ENCODE measurements around the gene CSNK2B.

CSNK2B gene

DNA sequence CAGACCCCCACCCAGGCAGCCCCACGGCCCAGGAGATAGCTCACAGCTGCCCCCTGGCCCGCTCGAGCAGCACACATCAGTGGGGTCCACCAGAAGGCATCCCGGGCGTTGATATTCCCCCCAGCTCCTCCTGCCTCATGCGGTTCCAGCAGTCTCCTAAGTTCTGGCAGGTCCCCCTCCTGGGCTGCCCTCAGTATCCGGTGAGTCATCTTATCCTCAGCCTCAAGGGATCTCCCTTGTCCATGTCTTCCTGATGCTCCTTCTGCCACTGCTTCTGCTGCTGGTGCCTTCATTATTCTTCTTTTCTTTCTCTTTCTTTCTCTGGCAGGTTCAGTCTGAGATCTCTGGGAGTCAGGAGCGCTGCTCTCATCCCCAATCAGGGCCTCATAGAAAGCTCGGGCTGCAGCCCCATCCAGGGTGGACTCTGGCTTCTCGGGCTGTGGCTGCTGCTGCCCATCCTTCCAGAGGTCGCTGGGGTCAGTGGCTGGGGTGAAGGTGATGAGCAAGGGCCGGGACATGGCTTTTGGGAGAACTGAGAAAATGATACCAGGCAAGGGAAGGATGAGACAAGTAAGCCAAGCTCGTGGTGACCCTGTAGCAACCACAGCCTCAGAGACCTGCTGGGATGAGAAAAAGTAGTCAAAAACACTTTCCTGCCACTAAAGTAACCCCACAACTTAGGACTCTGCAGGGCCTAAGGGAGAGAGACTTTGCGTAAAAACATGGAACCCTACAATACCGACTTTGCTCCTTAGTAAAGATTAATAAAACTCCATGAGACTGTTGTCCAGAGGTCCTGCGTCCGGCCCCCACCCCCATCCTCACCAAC is 1.7 kb upstream of the CSNK2B start:
- DNase-seq (ENCODE audit: low spot score): no peak
- TF ChIP-seq, protein P1, sequence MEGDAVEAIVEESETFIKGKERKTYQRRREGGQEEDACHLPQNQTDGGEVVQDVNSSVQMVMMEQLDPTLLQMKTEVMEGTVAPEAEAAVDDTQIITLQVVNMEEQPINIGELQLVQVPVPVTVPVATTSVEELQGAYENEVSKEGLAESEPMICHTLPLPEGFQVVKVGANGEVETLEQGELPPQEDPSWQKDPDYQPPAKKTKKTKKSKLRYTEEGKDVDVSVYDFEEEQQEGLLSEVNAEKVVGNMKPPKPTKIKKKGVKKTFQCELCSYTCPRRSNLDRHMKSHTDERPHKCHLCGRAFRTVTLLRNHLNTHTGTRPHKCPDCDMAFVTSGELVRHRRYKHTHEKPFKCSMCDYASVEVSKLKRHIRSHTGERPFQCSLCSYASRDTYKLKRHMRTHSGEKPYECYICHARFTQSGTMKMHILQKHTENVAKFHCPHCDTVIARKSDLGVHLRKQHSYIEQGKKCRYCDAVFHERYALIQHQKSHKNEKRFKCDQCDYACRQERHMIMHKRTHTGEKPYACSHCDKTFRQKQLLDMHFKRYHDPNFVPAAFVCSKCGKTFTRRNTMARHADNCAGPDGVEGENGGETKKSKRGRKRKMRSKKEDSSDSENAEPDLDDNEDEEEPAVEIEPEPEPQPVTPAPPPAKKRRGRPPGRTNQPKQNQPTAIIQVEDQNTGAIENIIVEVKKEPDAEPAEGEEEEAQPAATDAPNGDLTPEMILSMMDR (IDR thresholded peaks at IDR 0.05; ENCODE audit: extremely low read depth, missing control alignments): peak; percentile 15

DNA sequence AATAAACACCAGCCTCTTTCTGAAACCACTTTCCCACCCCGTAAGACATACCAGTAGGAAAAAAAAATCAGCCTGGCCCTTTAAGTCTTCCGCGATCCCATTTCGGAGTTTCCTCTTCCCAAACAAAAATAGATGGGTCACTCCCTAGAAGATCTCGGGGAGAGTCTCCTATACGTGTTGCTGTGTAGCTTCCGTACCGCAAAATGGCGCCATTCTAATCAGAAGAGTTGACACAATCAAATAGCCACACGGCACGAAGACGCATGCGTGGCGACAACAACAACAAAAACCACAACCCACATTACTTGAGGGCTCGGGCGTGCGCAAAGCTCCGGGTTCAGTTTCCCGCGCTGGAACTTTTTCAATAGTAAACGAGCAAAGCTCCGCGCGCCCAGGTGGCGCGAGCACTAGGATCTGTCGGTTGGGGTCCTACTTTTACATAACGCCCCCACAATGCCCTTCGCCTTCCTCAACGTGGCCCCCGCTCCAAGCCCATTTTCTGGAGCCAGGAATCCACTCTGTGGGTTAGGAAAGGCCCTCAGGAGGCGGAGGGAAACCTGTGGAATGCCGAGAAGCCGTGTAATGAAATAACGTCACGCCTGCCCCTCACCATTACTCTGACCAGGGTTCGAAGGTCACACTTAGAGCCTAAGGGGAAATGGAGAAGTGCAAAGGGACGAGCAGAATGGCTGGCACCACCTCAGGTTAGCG is 935 bp upstream of the CSNK2B start, which contains the start of gene GPANK1:
GPANK1 (minus strand) TSS at position 208 of the 711 bp plus-strand sequence. CDS start 519 bp downstream, outside the sequence.
- TF ChIP-seq, protein P1 (IDR thresholded peaks at IDR 0.05; ENCODE audit: extremely low read depth, missing control alignments): no peak
- peak; percentile 83 for DNase-seq (ENCODE audit: low spot score)

DNA sequence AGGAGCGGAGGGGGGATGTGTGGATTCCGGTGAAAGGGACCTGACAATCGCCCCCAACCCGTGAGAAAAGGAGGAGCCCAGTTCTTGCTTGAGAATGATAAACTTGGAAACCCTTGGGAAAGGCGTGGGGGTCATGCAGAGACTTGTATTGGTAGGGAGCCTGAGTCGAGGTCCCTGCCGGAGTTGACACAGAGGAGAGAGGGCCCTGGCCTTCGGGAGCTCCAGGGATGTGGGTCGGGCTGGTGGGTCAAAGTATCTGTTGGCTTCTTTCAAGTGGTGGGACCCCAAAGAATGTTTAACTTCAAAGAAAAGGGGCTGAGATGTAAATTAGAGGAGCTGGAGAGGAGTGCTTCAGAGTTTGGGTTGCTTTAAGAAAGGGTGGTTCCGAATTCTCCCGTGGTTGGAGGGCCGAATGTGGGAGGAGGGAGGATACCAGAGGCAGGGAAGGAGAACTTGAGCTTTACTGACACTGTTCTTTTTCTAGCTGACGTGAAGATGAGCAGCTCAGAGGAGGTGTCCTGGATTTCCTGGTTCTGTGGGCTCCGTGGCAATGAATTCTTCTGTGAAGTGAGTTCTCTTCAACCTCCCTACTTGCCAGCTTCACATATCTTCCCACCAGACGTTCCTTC is 571 bp downstream of the CSNK2B start:
- TF ChIP-seq, protein P1 (IDR thresholded peaks at IDR 0.05; ENCODE audit: extremely low read depth, missing control alignments): no peak
- no peak for DNase-seq (ENCODE audit: low spot score)

DNA sequence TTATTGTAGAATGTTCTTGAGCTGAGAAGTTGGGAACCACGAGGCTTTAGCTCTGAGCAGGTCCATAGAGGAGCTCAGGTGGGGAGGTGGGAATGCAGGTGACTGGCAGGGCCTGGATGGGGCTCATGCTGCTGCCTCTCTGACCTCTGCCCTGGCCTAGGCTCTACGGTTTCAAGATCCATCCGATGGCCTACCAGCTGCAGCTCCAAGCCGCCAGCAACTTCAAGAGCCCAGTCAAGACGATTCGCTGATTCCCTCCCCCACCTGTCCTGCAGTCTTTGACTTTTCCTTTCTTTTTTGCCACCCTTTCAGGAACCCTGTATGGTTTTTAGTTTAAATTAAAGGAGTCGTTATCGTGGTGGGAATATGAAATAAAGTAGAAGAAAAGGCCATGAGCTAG is 3.8 kb downstream of the CSNK2B start, which contains the start of gene LY6G5B:
LY6G5B (plus strand) TSS at position 301 of the 400 bp plus-strand sequence. CDS start 975 bp downstream, outside the sequence.
- TF ChIP-seq, protein P1 (IDR thresholded peaks at IDR 0.05; ENCODE audit: extremely low read depth, missing control alignments): no peak
- DNase-seq (ENCODE audit: low spot score): no peak

DNA sequence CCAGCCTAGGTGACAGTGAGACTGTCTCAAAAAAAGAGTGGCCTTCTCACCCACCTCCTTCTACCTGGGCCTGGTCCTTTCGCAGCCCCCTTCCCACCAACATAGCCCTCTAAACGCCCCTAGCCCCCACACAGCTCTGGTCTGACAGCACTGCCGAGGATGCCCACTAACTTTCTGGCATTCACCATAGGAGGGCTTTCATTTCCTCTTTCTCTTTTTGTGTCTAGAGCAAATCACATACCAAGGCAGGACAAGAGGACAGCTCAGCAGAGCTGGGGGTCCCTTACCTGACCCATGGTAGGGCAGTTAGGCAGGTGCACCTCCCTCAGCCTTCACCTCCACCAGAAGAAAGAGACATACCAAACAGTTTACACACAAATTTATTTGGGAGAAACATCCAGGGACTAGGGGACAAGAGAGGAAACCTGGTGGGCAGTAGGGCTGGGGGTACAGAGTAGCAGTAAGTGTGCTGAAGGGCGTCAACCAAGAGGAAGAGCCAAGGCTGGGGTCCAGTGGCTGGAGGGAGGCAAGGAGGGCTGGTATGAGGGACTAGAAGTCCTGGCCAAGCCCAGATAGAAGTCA is 10.5 kb downstream of the CSNK2B start:
- no peak for DNase-seq (ENCODE audit: low spot score)
- TF ChIP-seq, protein P1 (IDR thresholded peaks at IDR 0.05; ENCODE audit: extremely low read depth, missing control alignments): no peak

DNA sequence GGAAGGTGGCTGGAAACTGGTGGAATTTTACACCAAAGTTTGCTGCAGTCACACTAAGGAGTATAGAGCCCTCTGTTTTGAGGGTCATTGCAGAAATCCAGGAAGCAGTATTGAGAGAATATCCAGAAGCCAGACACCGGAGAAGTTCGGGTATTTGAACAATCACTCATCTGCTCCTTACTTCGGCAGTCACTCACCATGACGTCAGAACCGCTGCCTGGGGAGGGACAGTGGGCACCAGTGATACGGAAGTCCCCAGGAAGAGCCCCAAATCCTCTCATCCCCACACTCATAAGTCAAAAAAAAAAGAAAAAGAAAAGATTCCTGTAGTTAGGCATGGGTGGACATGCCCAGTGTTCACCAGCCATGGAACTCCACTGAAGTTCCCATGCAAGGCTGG is 11.0 kb downstream of the CSNK2B start:
- DNase-seq (ENCODE audit: low spot score): no peak

More for the DNA sequence above, 11.0 kb downstream of the CSNK2B start:
- TF ChIP-seq, protein P1 (IDR thresholded peaks at IDR 0.05; ENCODE audit: extremely low read depth, missing control alignments): no peak
